Liver (tissue), 9 donors: ENCODE measurements around the gene SLC16A10. TPM values are rescaled to one million over a fixed set of nuclear protein-coding genes. Genes with fewer than 3 reads are reported as not detected.

ENCODE experiments used
- DNase-seq: peaks from one replicate; pipeline ENCODE4 v3.0.0-alpha.2; 2017; ENCODE audit warnings: low spot score
- H3K27ac ChIP-seq, 2 donors: one replicate each; pipeline ENCODE4 v1.7.0; 2013; ENCODE audit warnings: inconsistent platforms in 2 of 2, low read length in 2 of 2, control low read depth in 1 of 2, low read depth in 1 of 2, mild to moderate bottlenecking in 1 of 2
- H3K27me3 ChIP-seq, 4 donors: one replicate each; pipeline versions ENCODE4 v1.6.1 to v1.7.0; 2013; ENCODE audit warnings: low read length in 3 of 4, inconsistent platforms in 1 of 4, mild to moderate bottlenecking in 1 of 4, moderate library complexity in 1 of 4; ENCODE audit not compliant: control insufficient read depth in 4 of 4, insufficient read depth in 4 of 4
- H3K36me3 ChIP-seq, 4 donors: one replicate each; pipeline versions ENCODE4 v1.6.1 to v1.7.0; 2013; ENCODE audit warnings: low read length in 3 of 4, mild to moderate bottlenecking in 3 of 4, low read depth in 1 of 4, moderate library complexity in 1 of 4; ENCODE audit not compliant: control insufficient read depth in 4 of 4, insufficient read depth in 3 of 4
- H3K4me1 ChIP-seq, 4 donors: one replicate each; pipeline versions ENCODE4 v1.6.1 to v1.7.0; 2013; ENCODE audit warnings: low read length in 3 of 4, mild to moderate bottlenecking in 3 of 4, moderate library complexity in 1 of 4; ENCODE audit not compliant: control insufficient read depth in 4 of 4, insufficient read depth in 4 of 4
- H3K4me3 ChIP-seq, 3 donors: one replicate each; pipeline versions ENCODE4 v1.6.1 to v1.7.0; 2013; ENCODE audit warnings: low read length in 3 of 3, control low read depth in 1 of 3, low read depth in 1 of 3, mild to moderate bottlenecking in 1 of 3
- H3K9ac ChIP-seq, 2 donors: one replicate each; pipeline ENCODE4 v1.7.0; 2013; ENCODE audit warnings: low read length in 2 of 2, mild to moderate bottlenecking in 2 of 2, moderate library complexity in 2 of 2, control low read depth in 1 of 2, low read depth in 1 of 2
- H3K9me3 ChIP-seq, 4 donors: one replicate each; pipeline versions ENCODE4 v1.6.1 to v1.7.0; 2013; ENCODE audit warnings: low read length in 3 of 4; ENCODE audit not compliant: control insufficient read depth in 4 of 4
- EGR1 ChIP-seq, 2 donors: IDR thresholded peaks; 2 replicates each; pipeline ENCODE4 v1.6.1; 2016 to 2018; ENCODE audit warnings: antibody characterized with exemption in 2 of 2, low read depth in 2 of 2
- FOXA1 ChIP-seq: IDR thresholded peaks from 2 replicates; pipeline ENCODE4 v1.6.1; 2016; ENCODE audit warnings: antibody characterized with exemption
- GABPA ChIP-seq, 2 donors: IDR thresholded peaks in 1 of 2; conservative IDR thresholded peaks in 1 of 2; 2 replicates each; pipeline ENCODE4 v1.6.1; 2016; ENCODE audit warnings: antibody characterized with exemption in 2 of 2, mild to moderate bottlenecking in 1 of 2, moderate library complexity in 1 of 2
- HNF4A ChIP-seq, 2 donors: conservative IDR thresholded peaks; 2 replicates each; pipeline ENCODE4 v1.6.1; 2016; ENCODE audit warnings: antibody characterized with exemption in 2 of 2, mild to moderate bottlenecking in 2 of 2
- HNF4G ChIP-seq: IDR thresholded peaks from 2 replicates; pipeline ENCODE4 v1.6.1; 2016; ENCODE audit warnings: antibody characterized with exemption
- JUND ChIP-seq, 2 donors: IDR thresholded peaks; 2 replicates each; pipeline ENCODE4 v1.6.1; 2016; ENCODE audit warnings: antibody characterized with exemption in 2 of 2
- MAX ChIP-seq: IDR thresholded peaks from 2 replicates; pipeline ENCODE4 v1.6.1; 2016; ENCODE audit warnings: antibody characterized with exemption
- NR2F2 ChIP-seq: IDR thresholded peaks from 2 replicates; pipeline ENCODE4 v1.6.1; 2016; ENCODE audit warnings: antibody characterized with exemption
- RXRA ChIP-seq, 2 donors: IDR thresholded peaks; 2 replicates each; pipeline ENCODE4 v1.6.1; 2017 to 2018; ENCODE audit warnings: antibody characterized with exemption in 2 of 2, mild to moderate bottlenecking in 1 of 2
- TAF1 ChIP-seq: conservative IDR thresholded peaks from 2 replicates; pipeline ENCODE4 v1.6.1; 2016; ENCODE audit warnings: antibody characterized with exemption, mild to moderate bottlenecking
- WGBS: extraction: QIAGEN DNeasy Blood & Tissue Kit; methylation state at CpG from one replicate; pipeline ENCODE4 v1.1.7; 2013; 5-methylcytosine and 5-hydroxymethylcytosine counted together
- polyA plus RNA-seq, 2 donors: library from polyadenylated mRNA; stranded (reverse) in 1 of 2; unstranded in 1 of 2; fragments of 200-250 nt in 1 of 2; fragments of >200 nt in 1 of 2; fragmentation: Nextera tagmentation in 1 of 2; extraction: Ambion mirVana in 1 of 2; gene quantifications; one replicate each; pipeline versions ENCODE4 v1.2.1 to v1.2.3, GENCODE V29; 2013 to 2015
- total RNA-seq, 2 donors: library from RNA; depleted of rRNA; stranded (reverse); fragments of >200 nt; gene quantifications; one replicate each; pipeline ENCODE4 v1.2.3, GENCODE V29; 2014
- TF ChIP-seq, protein P1 (sequence below): fragments of 150-350 bp; IDR thresholded peaks from 2 replicates; pipeline ENCODE4 v1.5.1; 2017; ENCODE audit warnings: improper control_type of control experiment, low read depth, low read length; ENCODE audit not compliant: missing input control
- TF ChIP-seq, protein P2 (sequence below): IDR thresholded peaks from 2 replicates; pipeline ENCODE4 v1.6.1; 2016; ENCODE audit warnings: antibody characterized with exemption
- donor health status: healthy.
- donor health status: healthy.
- donor health status: healthy.
- donor health status: healthy.
- donor health status: healthy.

The SLC16A10 gene
- total and polyA plus RNA-seq, 4 donors = 1.8 to 16.7 (median 8.4) TPM

DNA sequence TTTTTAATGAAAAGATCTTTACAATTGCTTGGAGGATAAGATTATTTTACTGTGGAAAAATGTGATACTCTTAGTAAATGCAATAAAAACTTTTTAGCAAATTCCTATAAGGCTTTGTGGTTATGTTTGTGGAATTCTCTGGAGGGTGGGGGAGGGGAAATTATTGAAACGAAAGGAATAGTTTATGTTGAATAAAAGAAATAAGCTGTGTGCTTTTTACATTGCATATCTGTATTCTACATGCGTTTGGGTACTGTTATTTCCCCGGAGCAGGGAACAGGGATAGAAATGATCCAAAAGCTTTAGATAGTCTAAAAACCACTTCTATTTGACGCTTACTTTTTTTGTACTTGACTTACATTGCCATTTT lies 143.8 kb downstream of the SLC16A10 start:
- no peak for DNase-seq
- no peak overlapping the region for H3K27ac ChIP-seq
- TF ChIP-seq, protein P1, sequence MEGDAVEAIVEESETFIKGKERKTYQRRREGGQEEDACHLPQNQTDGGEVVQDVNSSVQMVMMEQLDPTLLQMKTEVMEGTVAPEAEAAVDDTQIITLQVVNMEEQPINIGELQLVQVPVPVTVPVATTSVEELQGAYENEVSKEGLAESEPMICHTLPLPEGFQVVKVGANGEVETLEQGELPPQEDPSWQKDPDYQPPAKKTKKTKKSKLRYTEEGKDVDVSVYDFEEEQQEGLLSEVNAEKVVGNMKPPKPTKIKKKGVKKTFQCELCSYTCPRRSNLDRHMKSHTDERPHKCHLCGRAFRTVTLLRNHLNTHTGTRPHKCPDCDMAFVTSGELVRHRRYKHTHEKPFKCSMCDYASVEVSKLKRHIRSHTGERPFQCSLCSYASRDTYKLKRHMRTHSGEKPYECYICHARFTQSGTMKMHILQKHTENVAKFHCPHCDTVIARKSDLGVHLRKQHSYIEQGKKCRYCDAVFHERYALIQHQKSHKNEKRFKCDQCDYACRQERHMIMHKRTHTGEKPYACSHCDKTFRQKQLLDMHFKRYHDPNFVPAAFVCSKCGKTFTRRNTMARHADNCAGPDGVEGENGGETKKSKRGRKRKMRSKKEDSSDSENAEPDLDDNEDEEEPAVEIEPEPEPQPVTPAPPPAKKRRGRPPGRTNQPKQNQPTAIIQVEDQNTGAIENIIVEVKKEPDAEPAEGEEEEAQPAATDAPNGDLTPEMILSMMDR = no peak
- TF ChIP-seq GABPA (IDR thresholded peaks at IDR 0.05 in 1 of 2, conservative IDR thresholded peaks at IDR 0.05 in 1 of 2) (no peak), FOXA1 (no peak), EGR1 (IDR thresholded peaks at IDR 0.05; ENCODE audit: low read depth in 2 of 2) (no peak), HNF4G (no peak), NR2F2 (no peak), JUND (IDR thresholded peaks at IDR 0.05) (no peak)
- no peak overlapping the region for H3K9ac ChIP-seq
- no peaks in the 10 kb centered on the region for H3K36me3 ChIP-seq
- no peak overlapping the region for H3K4me3 ChIP-seq
- H3K9me3 ChIP-seq = no peaks in the 10 kb centered on the region
- peaks cover 0 to 2% (median 0%) of the 10 kb centered on the region in 4 donors for H3K4me1 ChIP-seq
- no peaks in the 10 kb centered on the region for H3K27me3 ChIP-seq
- WGBS = 93% methylated on average over 4 of the region's 4 CpGs

GRCh38 chr6:111237852-111238251 lies 150.5 kb downstream of the SLC16A10 start:
- Histone ChIP-seq H3K4me1 (no peaks in the 10 kb centered on the region), H3K27ac (no peak overlapping the region), H3K36me3 (no peaks in the 10 kb centered on the region), H3K27me3 (no peaks in the 10 kb centered on the region), H3K9ac (no peak overlapping the region), H3K4me3 (no peak overlapping the region), H3K9me3 (no peaks in the 10 kb centered on the region)
- TF ChIP-seq HNF4A (conservative IDR thresholded peaks at IDR 0.05) (no peak), MAX (no peak), HNF4G (no peak), RXRA (IDR thresholded peaks at IDR 0.05) (no peak), TAF1 (no peak)
- TF ChIP-seq, protein P2, sequence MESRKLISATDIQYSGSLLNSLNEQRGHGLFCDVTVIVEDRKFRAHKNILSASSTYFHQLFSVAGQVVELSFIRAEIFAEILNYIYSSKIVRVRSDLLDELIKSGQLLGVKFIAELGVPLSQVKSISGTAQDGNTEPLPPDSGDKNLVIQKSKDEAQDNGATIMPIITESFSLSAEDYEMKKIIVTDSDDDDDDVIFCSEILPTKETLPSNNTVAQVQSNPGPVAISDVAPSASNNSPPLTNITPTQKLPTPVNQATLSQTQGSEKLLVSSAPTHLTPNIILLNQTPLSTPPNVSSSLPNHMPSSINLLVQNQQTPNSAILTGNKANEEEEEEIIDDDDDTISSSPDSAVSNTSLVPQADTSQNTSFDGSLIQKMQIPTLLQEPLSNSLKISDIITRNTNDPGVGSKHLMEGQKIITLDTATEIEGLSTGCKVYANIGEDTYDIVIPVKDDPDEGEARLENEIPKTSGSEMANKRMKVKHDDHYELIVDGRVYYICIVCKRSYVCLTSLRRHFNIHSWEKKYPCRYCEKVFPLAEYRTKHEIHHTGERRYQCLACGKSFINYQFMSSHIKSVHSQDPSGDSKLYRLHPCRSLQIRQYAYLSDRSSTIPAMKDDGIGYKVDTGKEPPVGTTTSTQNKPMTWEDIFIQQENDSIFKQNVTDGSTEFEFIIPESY = no peak
- TF ChIP-seq, protein P1 = no peak
- WGBS = 95% methylated on average over 2 of the region's 2 CpGs
- no peak for DNase-seq
